ENCODE data around the gene C7. TPM values are rescaled to one million over a fixed set of nuclear protein-coding genes. Genes with fewer than 3 reads are reported as not detected.
A peak's percentile ranks its signal among the peaks of the same experiment; 100 is the strongest.

C7 gene
- total and polyA plus RNA-seq, 2 of the 13 experiments (the other 11 are each of a cell fraction or from before 2014, with no cell fraction given) = 1.7 to 3.5 TPM

GRCh38 chr5:40991168-40991980 lies 82.1 kb downstream of the C7 start (continued):
- TF ChIP-seq, protein P1, sequence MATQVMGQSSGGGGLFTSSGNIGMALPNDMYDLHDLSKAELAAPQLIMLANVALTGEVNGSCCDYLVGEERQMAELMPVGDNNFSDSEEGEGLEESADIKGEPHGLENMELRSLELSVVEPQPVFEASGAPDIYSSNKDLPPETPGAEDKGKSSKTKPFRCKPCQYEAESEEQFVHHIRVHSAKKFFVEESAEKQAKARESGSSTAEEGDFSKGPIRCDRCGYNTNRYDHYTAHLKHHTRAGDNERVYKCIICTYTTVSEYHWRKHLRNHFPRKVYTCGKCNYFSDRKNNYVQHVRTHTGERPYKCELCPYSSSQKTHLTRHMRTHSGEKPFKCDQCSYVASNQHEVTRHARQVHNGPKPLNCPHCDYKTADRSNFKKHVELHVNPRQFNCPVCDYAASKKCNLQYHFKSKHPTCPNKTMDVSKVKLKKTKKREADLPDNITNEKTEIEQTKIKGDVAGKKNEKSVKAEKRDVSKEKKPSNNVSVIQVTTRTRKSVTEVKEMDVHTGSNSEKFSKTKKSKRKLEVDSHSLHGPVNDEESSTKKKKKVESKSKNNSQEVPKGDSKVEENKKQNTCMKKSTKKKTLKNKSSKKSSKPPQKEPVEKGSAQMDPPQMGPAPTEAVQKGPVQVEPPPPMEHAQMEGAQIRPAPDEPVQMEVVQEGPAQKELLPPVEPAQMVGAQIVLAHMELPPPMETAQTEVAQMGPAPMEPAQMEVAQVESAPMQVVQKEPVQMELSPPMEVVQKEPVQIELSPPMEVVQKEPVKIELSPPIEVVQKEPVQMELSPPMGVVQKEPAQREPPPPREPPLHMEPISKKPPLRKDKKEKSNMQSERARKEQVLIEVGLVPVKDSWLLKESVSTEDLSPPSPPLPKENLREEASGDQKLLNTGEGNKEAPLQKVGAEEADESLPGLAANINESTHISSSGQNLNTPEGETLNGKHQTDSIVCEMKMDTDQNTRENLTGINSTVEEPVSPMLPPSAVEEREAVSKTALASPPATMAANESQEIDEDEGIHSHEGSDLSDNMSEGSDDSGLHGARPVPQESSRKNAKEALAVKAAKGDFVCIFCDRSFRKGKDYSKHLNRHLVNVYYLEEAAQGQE (IDR thresholded peaks at IDR 0.05; ENCODE audit: borderline replicate concordance in 1 of 2, low read depth in 1 of 2, low read length in 2 of 2) = no peak; a peak in 1 of 4 replicates
- TF ChIP-seq MAZ (IDR thresholded peaks at IDR 0.05; ENCODE audit: borderline replicate concordance, low read depth, low read length) (no peak), MAZ (CRISPR knock-in tag; IDR thresholded peaks at IDR 0.05; ENCODE audit: low read depth) (no peak), CEBPG (CRISPR knock-in tag; IDR thresholded peaks at IDR 0.05) (peak; percentile 96), ZNF101 (CRISPR knock-in tag; IDR thresholded peaks at IDR 0.05; ENCODE audit: borderline replicate concordance, low read depth) (no peak), NFIC (IDR thresholded peaks at IDR 0.05; ENCODE audit: low read length) (peak; percentile 95), JDP2 (CRISPR knock-in tag; IDR thresholded peaks at IDR 0.05; ENCODE audit: borderline replicate concordance) (no peak), ZNF747 (CRISPR knock-in tag; IDR thresholded peaks at IDR 0.05; ENCODE audit: borderline replicate concordance) (no peak), ATRX (CRISPR knock-in tag; IDR thresholded peaks at IDR 0.05; ENCODE audit: borderline replicate concordance) (no peak), KDM3A (CRISPR knock-in tag; IDR thresholded peaks at IDR 0.05; ENCODE audit: low read depth) (peak; percentile 83; the same call in 1 of the 2 replicates), TCF7 (IDR thresholded peaks at IDR 0.05; ENCODE audit: low read depth) (peak; percentile 87), KAT2B (IDR thresholded peaks at IDR 0.05; ENCODE audit: borderline replicate concordance, low read depth, low read length) (no peak), SP140L (CRISPR knock-in tag; IDR thresholded peaks at IDR 0.05; ENCODE audit: borderline replicate concordance) (no peak; the same call in 1 of the 2 replicates), ZNF550 (CRISPR knock-in tag; IDR thresholded peaks at IDR 0.05; ENCODE audit: borderline replicate concordance) (no peak), ZNF749 (CRISPR knock-in tag; IDR thresholded peaks at IDR 0.05; ENCODE audit: borderline replicate concordance) (no peak)
- TF ChIP-seq, protein P2, sequence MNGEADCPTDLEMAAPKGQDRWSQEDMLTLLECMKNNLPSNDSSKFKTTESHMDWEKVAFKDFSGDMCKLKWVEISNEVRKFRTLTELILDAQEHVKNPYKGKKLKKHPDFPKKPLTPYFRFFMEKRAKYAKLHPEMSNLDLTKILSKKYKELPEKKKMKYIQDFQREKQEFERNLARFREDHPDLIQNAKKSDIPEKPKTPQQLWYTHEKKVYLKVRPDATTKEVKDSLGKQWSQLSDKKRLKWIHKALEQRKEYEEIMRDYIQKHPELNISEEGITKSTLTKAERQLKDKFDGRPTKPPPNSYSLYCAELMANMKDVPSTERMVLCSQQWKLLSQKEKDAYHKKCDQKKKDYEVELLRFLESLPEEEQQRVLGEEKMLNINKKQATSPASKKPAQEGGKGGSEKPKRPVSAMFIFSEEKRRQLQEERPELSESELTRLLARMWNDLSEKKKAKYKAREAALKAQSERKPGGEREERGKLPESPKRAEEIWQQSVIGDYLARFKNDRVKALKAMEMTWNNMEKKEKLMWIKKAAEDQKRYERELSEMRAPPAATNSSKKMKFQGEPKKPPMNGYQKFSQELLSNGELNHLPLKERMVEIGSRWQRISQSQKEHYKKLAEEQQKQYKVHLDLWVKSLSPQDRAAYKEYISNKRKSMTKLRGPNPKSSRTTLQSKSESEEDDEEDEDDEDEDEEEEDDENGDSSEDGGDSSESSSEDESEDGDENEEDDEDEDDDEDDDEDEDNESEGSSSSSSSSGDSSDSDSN (CRISPR knock-in tag; IDR thresholded peaks at IDR 0.05) = 0 out of 2 replicates have a peak, but pooled peaks have one; percentile 16
- TF ChIP-seq, protein P3, sequence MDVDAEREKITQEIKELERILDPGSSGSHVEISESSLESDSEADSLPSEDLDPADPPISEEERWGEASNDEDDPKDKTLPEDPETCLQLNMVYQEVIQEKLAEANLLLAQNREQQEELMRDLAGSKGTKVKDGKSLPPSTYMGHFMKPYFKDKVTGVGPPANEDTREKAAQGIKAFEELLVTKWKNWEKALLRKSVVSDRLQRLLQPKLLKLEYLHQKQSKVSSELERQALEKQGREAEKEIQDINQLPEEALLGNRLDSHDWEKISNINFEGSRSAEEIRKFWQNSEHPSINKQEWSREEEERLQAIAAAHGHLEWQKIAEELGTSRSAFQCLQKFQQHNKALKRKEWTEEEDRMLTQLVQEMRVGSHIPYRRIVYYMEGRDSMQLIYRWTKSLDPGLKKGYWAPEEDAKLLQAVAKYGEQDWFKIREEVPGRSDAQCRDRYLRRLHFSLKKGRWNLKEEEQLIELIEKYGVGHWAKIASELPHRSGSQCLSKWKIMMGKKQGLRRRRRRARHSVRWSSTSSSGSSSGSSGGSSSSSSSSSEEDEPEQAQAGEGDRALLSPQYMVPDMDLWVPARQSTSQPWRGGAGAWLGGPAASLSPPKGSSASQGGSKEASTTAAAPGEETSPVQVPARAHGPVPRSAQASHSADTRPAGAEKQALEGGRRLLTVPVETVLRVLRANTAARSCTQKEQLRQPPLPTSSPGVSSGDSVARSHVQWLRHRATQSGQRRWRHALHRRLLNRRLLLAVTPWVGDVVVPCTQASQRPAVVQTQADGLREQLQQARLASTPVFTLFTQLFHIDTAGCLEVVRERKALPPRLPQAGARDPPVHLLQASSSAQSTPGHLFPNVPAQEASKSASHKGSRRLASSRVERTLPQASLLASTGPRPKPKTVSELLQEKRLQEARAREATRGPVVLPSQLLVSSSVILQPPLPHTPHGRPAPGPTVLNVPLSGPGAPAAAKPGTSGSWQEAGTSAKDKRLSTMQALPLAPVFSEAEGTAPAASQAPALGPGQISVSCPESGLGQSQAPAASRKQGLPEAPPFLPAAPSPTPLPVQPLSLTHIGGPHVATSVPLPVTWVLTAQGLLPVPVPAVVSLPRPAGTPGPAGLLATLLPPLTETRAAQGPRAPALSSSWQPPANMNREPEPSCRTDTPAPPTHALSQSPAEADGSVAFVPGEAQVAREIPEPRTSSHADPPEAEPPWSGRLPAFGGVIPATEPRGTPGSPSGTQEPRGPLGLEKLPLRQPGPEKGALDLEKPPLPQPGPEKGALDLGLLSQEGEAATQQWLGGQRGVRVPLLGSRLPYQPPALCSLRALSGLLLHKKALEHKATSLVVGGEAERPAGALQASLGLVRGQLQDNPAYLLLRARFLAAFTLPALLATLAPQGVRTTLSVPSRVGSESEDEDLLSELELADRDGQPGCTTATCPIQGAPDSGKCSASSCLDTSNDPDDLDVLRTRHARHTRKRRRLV (CRISPR knock-in tag; IDR thresholded peaks at IDR 0.05) = no peak
